Amniotic stem cell (primary cell): ENCODE measurements around the gene OR51B4.
"Not testable (repeated sequence)": the region's sequence is repeated elsewhere in the genome, so short reads cannot be mapped to it uniquely, and the experiment has no call there.

Experiments used
- DNase-seq: peaks from one replicate; lab custom pipeline; 2025; lab: John Stamatoyannopoulos, UW

The OR51B4 gene

GRCh38 chr11:5272395-5273017 is 29.2 kb downstream of the OR51B4 start:
- DNase-seq: no peak

GRCh38 chr11:5269715-5270147 is 32.0 kb downstream of the OR51B4 start, which contains the start of gene HBE1:
HBE1 (minus strand) TSS chr11:5269945; CDS start chr11:5269890, 55 bp downstream.
- no peak for DNase-seq

GRCh38 chr11:5267033-5267563 is 34.6 kb downstream of the OR51B4 start:
- no peak for DNase-seq

GRCh38 chr11:5266609-5267008 is 35.1 kb downstream of the OR51B4 start:
- DNase-seq: no peak

GRCh38 chr11:5265832-5266231 is 35.9 kb downstream of the OR51B4 start:
- no peak for DNase-seq

- DNase-seq: no peak
Measured at GRCh38 chr11:5258543-5259262, 43.0 kb downstream of the OR51B4 start.

GRCh38 chr11:5257296-5257695 is 44.5 kb downstream of the OR51B4 start:
- DNase-seq: no peak

- DNase-seq: not testable (repeated sequence)
Measured at GRCh38 chr11:5254646-5255413, 46.9 kb downstream of the OR51B4 start, which contains the start of gene HBG2. HBG2 (minus strand) TSS chr11:5254781; CDS start chr11:5254728, 53 bp downstream.

GRCh38 chr11:5254023-5254422 is 47.7 kb downstream of the OR51B4 start:
- not testable (repeated sequence) for DNase-seq

GRCh38 chr11:5253440-5253839 is 48.3 kb downstream of the OR51B4 start:
- not testable (repeated sequence) for DNase-seq

- no peak for DNase-seq
Measured at GRCh38 chr11:5252919-5253265, 48.9 kb downstream of the OR51B4 start.

GRCh38 chr11:5252192-5252918 is 49.4 kb downstream of the OR51B4 start:
- DNase-seq: no peak

GRCh38 chr11:5251746-5252145 is 50.0 kb downstream of the OR51B4 start:
- DNase-seq: no peak
